Breast epithelium (tissue), 4 donors: Measurements from ENCODE around the gene SMYD1. TPM values are rescaled to one million over a fixed set of nuclear protein-coding genes. Genes with fewer than 3 reads are reported as not detected.

ENCODE experiments used
- DNase-seq, 2 donors: peaks; one replicate each; pipeline ENCODE4 v3.0.0-alpha.2; 2019; ENCODE audit warnings: low spot score in 2 of 2
- H3K27ac ChIP-seq, 2 donors: fragments of 200-600 bp; sonication (generic) in 1 of 2; one replicate each; pipeline ENCODE4 v1.5.1; 2016 to 2019; ENCODE audit warnings: mild to moderate bottlenecking in 1 of 2
- H3K27me3 ChIP-seq, 2 donors: fragments of 200-600 bp; sonication (generic) in 1 of 2; one replicate each; pipeline versions ENCODE4 v1.5.1 to v1.6.0; 2017 to 2019; ENCODE audit warnings: control low read depth in 1 of 2, mild to moderate bottlenecking in 1 of 2
- H3K36me3 ChIP-seq: fragments of 200-600 bp; one replicate; pipeline ENCODE4 v1.5.1; 2019
- H3K4me1 ChIP-seq, 2 donors: fragments of 200-600 bp; sonication (generic); one replicate each; pipeline ENCODE4 v1.5.1; 2016 to 2019; ENCODE audit warnings: control low read depth in 1 of 2
- H3K4me3 ChIP-seq, 3 donors: fragments of 200-600 bp; sonication (generic); 1 replicate in 2 of 3; 2 replicates in 1 of 3; pipeline ENCODE4 v1.5.1; 2016 to 2019; ENCODE audit warnings: mild to moderate bottlenecking in 3 of 3, moderate library complexity in 2 of 3
- H3K9me3 ChIP-seq, 2 donors: fragments of 200-600 bp; sonication (generic) in 1 of 2; one replicate each; pipeline ENCODE4 v1.5.1; 2016 to 2019; ENCODE audit warnings: control low read depth in 1 of 2
- CTCF ChIP-seq, 3 donors: fragments of 450-650 bp; IDR thresholded peaks; one replicate each; pipeline ENCODE4 v1.5.1; 2016 to 2017; ENCODE audit warnings: antibody characterized with exemption in 3 of 3, mild to moderate bottlenecking in 3 of 3, moderate library complexity in 3 of 3
- POLR2A ChIP-seq: fragments of 450-650 bp; IDR thresholded peaks from one replicate; pipeline ENCODE4 v1.6.1; 2016; ENCODE audit warnings: antibody characterized with exemption, mild to moderate bottlenecking, moderate library complexity
- POLR2AphosphoS5 ChIP-seq, 3 donors: sonication (generic); formaldehyde crosslinking; IDR thresholded peaks; one replicate each; pipeline ENCODE4 v1.6.1; 2017; ENCODE audit warnings: antibody characterized with exemption in 3 of 3
- intact Hi-C: fragments of 100-400 bp; cut with DNase I; formaldehyde crosslinking; loops from one replicate; pipeline ENCODE4 v1.15.1; 2023; ENCODE audit warnings: low total_unique reads
- total RNA-seq, 3 donors: library from RNA; depleted of rRNA; stranded (reverse); fragments of >200 nt; gene quantifications; one replicate each; pipeline ENCODE4 v1.1.0, GENCODE V29; 2016

SMYD1 gene
- total RNA-seq, 3 donors from 2014 or later = 0.29 to 3.3 TPM; not detected in 1

GRCh38 chr2:88077080-88077479 lies 9.5 kb downstream of the SMYD1 start:
- Histone ChIP-seq H3K4me3 (no peak overlapping the region), H3K27me3 (no peaks in the 10 kb centered on the region), H3K9me3 (no peaks in the 10 kb centered on the region), H3K36me3 (no peaks in the 10 kb centered on the region), H3K27ac (no peak overlapping the region), H3K4me1 (peaks cover 0 to 5% of the 10 kb centered on the region in 2 donors)
- intact Hi-C loops = no loop called here
- TF ChIP-seq CTCF (IDR thresholded peaks at IDR 0.05) (no peak), POLR2AphosphoS5 (IDR thresholded peaks at IDR 0.05) (no peak), POLR2A (no peak)
- no peak for DNase-seq

- Histone ChIP-seq H3K4me1 (peaks cover 4 to 10% of the 10 kb centered on the region in 2 donors), H3K9me3 (no peaks in the 10 kb centered on the region), H3K27me3 (no peaks in the 10 kb centered on the region), H3K4me3 (no peak overlapping the region), H3K36me3 (no peaks in the 10 kb centered on the region), H3K27ac (peak overlapping the region; percentile 29 to 34)
- TF ChIP-seq POLR2A (no peak), POLR2AphosphoS5 (IDR thresholded peaks at IDR 0.05) (no peak), CTCF (IDR thresholded peaks at IDR 0.05) (no peak)
- intact Hi-C loops = no loop called here
- DNase-seq = no peak
These were observed 11.1 kb downstream of the SMYD1 start for GRCh38 chr2:88078643-88079172.

- Histone ChIP-seq H3K4me3 (no peak overlapping the region), H3K9me3 (no peaks in the 10 kb centered on the region), H3K27ac (peak overlapping the region; percentile 56 to 90), H3K36me3 (no peaks in the 10 kb centered on the region), H3K4me1 (peaks cover 4 to 10% of the 10 kb centered on the region in 2 donors), H3K27me3 (no peaks in the 10 kb centered on the region)
- intact Hi-C loops = no loop called here
- TF ChIP-seq POLR2AphosphoS5 (IDR thresholded peaks at IDR 0.05) (no peak), POLR2A (no peak), CTCF (IDR thresholded peaks at IDR 0.05) (no peak)
- DNase-seq = no peak
These were observed 12.9 kb downstream of the SMYD1 start for GRCh38 chr2:88080545-88080944.

- H3K4me1 ChIP-seq = peaks cover 4 to 10% of the 10 kb centered on the region in 2 donors
- no peak for DNase-seq
- H3K9me3 ChIP-seq = no peaks in the 10 kb centered on the region
- intact Hi-C loops = no loop called here
- no peaks in the 10 kb centered on the region for H3K27me3 ChIP-seq
- peak overlapping the region; percentile 90 to 94 for H3K27ac ChIP-seq
- no peaks in the 10 kb centered on the region for H3K36me3 ChIP-seq
- TF ChIP-seq POLR2AphosphoS5 (IDR thresholded peaks at IDR 0.05) = no peak
- TF ChIP-seq POLR2A = no peak
- TF ChIP-seq CTCF (IDR thresholded peaks at IDR 0.05) = no peak
- H3K4me3 ChIP-seq = no peak overlapping the region
These were observed 14.4 kb downstream of the SMYD1 start for GRCh38 chr2:88081924-88082608.

- intact Hi-C loops = no loop called here
- DNase-seq = peak in 1 of 2 donors; percentile 40
- Histone ChIP-seq H3K9me3 (no peaks in the 10 kb centered on the region), H3K4me1 (peaks cover 4 to 10% of the 10 kb centered on the region in 2 donors), H3K27me3 (no peaks in the 10 kb centered on the region), H3K36me3 (no peaks in the 10 kb centered on the region), H3K27ac (peak overlapping the region; percentile 90 to 94), H3K4me3 (no peak overlapping the region)
- TF ChIP-seq POLR2AphosphoS5 (IDR thresholded peaks at IDR 0.05) (peak in 1 of 3 donors; percentile 37), CTCF (IDR thresholded peaks at IDR 0.05) (no peak)
These were observed 15.2 kb downstream of the SMYD1 start for GRCh38 chr2:88082781-88083180.
